GM19468 (cell line): ENCODE data around the gene SYDE1.

Experiments
- ATAC-seq: cut with Tn5 transposase; IDR thresholded peaks from one replicate; pipeline ENCODE4 v1.9.1; 2021; ENCODE audit warnings: mild to moderate bottlenecking, moderate library complexity, moderate number of reproducible peaks; ENCODE audit not compliant: unreplicated experiment; ENCODE audit errors: extremely low read depth

Gene SYDE1

DNA sequence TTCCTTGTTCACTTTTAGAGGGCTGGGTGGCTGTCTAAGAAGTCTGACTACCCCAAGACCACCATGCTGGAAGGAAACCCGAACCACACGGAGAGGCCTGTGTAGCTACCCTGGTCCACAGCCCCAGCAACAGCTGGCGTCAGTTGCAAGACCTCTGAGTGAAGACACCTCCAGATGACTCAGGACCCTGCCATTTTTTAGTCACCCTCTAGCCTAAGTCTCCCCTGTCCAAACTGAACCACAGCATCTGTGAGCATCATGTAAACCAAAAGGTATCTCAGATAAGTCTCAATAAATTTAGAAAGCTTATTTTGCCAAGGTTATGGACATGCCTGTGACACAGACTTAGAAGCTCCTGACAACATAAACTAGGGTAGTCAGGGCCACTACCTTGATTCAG, 2.2 kb upstream of the SYDE1 start:
- no peak for ATAC-seq

- no peak for ATAC-seq
Measured at GRCh38 chr19:15108145-15108844, 1.1 kb downstream of the SYDE1 start.

DNA sequence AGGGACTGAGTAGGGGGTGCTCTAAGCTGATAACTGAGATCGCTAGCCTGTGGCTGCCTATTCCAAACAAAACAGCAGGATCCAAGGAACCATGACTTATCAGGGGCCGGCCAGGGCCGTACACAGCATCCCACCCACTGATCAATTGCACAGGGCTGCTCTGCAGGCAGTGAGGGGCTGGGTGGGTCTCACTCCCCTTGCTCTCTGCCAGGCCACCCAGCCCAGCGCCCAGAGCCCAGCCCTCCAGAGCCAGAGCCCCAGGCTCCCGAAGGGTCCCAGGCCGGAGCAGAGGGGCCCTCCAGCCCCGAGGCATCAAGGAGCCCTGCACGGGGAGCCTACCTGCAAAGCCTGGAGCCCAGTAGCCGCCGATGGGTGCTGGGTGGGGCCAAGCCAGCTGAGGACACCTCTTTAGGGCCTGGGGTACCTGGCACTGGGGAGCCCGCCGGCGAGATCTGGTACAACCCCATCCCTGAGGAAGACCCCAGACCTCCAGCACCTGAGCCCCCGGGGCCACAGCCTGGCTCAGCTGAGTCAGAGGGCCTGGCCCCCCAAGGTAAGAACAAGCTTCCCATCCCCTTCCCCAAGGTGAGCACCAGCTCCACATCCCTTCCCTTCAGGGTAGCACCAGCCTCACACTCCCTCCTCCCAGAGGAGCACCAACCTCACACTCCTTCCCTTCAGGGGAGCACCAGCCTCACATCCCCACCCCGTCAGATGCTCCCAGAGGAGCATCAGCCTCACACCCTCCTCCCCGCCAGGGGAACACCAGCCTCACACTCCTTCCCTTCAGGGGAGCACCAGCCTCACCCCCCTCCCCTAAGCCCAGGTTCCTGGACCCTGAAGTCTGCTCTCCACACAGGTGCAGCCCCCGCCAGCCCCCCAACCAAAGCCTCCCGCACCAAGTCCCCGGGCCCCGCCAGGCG, 1.9 kb downstream of the SYDE1 start:
- ATAC-seq: no peak

DNA sequence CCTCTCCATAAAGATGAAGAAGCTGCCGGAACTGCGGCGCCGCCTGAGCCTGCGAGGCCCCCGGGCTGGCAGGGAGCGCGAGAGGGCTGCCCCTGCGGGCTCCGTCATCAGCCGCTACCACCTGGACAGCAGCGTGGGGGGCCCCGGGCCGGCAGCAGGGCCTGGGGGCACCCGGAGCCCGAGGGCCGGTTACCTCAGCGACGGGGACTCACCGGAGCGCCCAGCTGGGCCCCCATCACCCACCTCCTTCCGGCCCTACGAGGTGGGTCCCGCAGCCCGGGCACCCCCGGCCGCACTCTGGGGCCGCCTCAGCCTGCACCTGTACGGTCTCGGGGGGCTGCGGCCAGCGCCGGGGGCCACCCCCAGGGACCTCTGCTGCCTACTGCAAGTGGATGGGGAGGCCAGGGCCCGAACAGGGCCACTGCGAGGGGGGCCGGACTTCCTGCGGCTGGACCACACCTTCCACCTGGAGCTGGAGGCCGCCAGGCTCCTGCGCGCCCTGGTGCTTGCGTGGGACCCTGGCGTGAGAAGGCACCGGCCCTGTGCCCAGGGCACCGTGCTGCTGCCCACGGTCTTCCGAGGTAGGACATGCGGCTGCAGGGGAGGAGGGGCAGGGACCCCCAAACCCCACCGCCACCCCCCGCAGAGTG, 2.7 kb downstream of the SYDE1 start:
- no peak for ATAC-seq

- no peak for ATAC-seq
Measured at GRCh38 chr19:15110418-15110815, 3.2 kb downstream of the SYDE1 start.

- no peak for ATAC-seq
Measured at GRCh38 chr19:15111758-15112157, 4.6 kb downstream of the SYDE1 start.

DNA sequence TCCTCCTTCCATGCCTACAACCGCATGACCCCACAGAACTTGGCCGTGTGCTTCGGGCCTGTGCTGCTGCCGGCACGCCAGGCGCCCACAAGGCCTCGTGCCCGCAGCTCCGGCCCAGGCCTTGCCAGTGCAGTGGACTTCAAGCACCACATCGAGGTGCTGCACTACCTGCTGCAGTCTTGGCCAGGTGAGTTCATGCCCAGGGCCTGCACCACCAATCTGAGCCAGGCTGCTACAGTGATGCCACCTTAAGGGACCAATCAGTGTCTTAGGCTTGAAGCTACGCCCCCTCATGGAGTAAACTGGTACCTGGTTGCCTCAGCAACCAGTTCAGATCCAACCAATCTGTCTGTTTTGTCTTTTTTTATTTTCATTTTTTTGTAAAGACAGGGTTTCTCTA, 5.2 kb downstream of the SYDE1 start:
- ATAC-seq: no peak

GRCh38 chr19:15113245-15114152, 6.3 kb downstream of the SYDE1 start:
- no peak for ATAC-seq

GRCh38 chr19:15114153-15114540, 6.9 kb downstream of the SYDE1 start:
- ATAC-seq: no peak

DNA sequence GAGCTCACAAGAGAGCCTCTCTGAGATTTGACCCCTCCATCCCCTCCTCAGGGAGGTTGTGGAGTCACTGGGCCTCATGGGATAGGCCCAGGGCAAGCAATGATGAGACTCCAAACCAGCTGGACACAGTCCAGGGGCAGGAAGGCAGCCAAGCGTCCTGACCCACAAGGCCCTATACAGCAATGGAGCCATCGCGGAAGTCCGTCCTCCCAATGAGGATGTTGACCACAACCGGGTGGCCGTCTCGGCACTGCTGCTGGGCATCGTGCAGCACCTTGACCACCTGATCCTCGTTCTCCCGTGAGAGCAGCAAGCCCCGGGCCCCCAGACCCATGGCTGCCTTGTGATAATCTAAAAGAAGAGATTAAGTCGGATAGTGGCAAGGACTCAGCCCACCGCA, 7.9 kb downstream of the SYDE1 start:
- no peak for ATAC-seq

DNA sequence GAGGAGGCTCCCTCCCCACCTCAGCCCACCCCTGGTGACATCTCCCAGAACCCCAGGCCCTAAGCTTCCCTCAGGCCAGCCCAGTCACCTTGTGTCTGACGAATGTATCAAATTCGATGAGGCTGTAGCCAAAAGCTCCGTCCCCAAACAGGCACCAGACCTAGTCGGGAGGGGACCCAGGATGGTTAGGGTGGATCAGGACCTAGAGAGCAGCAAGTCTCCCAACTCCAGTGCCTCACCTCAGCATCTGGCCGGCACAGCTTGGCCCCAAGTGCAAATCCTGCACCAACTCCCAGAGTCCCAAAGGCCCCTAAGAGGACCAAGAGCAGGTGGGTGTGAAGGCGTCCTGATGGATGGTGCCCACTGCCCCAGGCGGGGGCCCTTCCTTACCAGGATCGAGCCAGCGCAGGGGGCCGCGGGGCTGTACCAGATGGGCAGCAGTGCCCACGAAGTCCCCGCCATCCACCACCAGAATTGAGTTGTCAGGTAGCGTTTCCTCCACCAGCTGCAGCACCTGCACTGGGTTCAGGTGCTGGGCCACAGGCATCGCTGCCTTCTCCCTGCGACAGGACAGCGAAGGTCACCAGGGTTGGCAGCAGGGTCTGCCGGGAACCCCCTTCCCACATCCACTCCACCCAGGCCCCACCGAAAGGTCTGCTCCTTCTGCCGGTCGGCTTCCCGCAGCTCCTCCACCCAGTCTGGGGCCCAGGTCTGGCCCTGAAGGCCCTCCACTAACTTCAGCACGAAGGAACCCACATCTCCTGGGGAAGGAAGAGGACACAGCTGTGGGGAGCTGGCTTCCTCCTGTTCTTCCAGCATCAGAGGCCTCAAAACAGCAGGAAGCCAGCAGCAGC, 8.8 kb downstream of the SYDE1 start:
- ATAC-seq: no peak

GRCh38 chr19:15116856-15117255, 9.7 kb downstream of the SYDE1 start:
- ATAC-seq: no peak

DNA sequence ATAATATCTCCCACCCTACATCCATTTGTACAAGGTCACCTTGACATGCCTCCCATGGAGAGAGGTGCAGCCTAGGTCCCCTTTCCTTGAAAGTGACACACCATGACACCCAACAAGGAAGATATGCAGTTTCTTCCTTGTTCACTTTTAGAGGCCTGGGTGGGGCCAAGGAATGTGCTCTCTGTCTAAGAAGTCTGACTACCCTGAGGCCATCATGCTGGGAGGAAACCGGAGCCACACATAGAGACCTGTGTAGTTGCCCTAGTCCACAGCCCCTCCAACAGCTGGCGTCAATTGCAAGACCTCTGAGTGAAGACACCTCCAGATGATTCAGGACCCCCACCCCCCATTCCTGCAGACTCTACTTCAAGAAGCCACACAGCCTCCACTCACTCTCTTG, 11.0 kb downstream of the SYDE1 start:
- no peak for ATAC-seq

- ATAC-seq: no peak
Measured at GRCh38 chr19:15118789-15119494, 11.7 kb downstream of the SYDE1 start.

GRCh38 chr19:15120135-15121026, 13.2 kb downstream of the SYDE1 start:
- ATAC-seq: no peak

- ATAC-seq: no peak
Measured at GRCh38 chr19:15122331-15123030, 15.3 kb downstream of the SYDE1 start.
